ENCODE results near the gene EML6. TPM values are rescaled to one million over a fixed set of nuclear protein-coding genes. Genes with fewer than 3 reads are reported as not detected.

EML6 gene
- total RNA-seq, 1 experiment from 2014 or later = 1.5 TPM

DNA sequence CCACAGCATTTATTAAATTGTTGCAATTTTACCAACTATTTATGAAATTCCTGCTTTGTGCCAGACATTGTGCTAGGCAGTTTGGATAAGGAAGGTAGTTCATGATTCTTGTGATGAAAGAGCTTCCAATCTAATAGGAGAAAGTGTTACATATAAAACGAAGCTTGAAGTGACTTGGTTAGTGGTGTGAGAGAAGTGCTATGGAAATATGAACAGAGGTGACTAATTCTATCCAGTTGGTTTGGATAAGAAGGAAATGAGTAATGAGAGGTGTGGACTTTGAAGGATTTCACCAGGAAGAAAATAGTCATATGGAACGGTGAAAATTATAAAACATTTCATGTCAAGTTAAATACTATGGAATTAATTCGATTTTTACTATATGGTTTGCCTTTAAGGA lies 48.6 kb downstream of the EML6 start:
- Mint-ChIP-seq H3K9me3 (peaks cover 0 to 14% of the 10 kb centered on the region in 2 experiments; a peak in 3 of 5 replicates), H3K27ac (no peak overlapping the region), H3K27me3 (ENCODE audit: low read depth) (no peaks in the 10 kb centered on the region), H3K4me3 (no peak overlapping the region), H3K4me1 (no peaks in the 10 kb centered on the region), H3K36me3 (ENCODE audit: insufficient read depth in 1 of 3, low read depth in 3 of 3) (peaks cover 0 to 5% (median 0%) of the 10 kb centered on the region in 3 experiments; a peak in 1 of 7 replicates)
- no peak overlapping the region for H2BK120ac ChIP-seq (ENCODE audit: low read depth, low read length, poor library complexity, severe bottlenecking)
- no peaks in the 10 kb centered on the region for H3K4me1 ChIP-seq (ENCODE audit: insufficient read depth, low read length)
- H3K79me1 ChIP-seq (ENCODE audit: insufficient read depth, low read depth, low read length, poor library complexity, severe bottlenecking) = no peaks in the 10 kb centered on the region
- no peak overlapping the region for H3K4ac ChIP-seq (ENCODE audit: low read depth, low read length)
- no peak overlapping the region for H2BK5ac ChIP-seq (ENCODE audit: insufficient read length, low read length)
- no peak overlapping the region for H2AK5ac ChIP-seq (ENCODE audit: insufficient read length, low read length)
- H4K5ac ChIP-seq (ENCODE audit: insufficient read length, low read depth, low read length) = no peak overlapping the region
- H4K91ac ChIP-seq (ENCODE audit: insufficient read length, low read depth, low read length) = no peak overlapping the region
- H3K79me2 ChIP-seq (ENCODE audit: insufficient read depth, low read length) = no peaks in the 10 kb centered on the region
- H3T11ph ChIP-seq (ENCODE audit: low read length) = no peak overlapping the region
- no peak overlapping the region for H2BK15ac ChIP-seq (ENCODE audit: low read depth, low read length)
- no peaks in the 10 kb centered on the region for H4K20me1 ChIP-seq (ENCODE audit: control insufficient read depth, insufficient read depth, insufficient read length)
- TF ChIP-seq, protein P1, sequence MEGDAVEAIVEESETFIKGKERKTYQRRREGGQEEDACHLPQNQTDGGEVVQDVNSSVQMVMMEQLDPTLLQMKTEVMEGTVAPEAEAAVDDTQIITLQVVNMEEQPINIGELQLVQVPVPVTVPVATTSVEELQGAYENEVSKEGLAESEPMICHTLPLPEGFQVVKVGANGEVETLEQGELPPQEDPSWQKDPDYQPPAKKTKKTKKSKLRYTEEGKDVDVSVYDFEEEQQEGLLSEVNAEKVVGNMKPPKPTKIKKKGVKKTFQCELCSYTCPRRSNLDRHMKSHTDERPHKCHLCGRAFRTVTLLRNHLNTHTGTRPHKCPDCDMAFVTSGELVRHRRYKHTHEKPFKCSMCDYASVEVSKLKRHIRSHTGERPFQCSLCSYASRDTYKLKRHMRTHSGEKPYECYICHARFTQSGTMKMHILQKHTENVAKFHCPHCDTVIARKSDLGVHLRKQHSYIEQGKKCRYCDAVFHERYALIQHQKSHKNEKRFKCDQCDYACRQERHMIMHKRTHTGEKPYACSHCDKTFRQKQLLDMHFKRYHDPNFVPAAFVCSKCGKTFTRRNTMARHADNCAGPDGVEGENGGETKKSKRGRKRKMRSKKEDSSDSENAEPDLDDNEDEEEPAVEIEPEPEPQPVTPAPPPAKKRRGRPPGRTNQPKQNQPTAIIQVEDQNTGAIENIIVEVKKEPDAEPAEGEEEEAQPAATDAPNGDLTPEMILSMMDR (conservative IDR thresholded peaks at IDR 0.05) = no peak
- H2BK20ac ChIP-seq (ENCODE audit: low read depth, low read length, poor library complexity, severe bottlenecking) = no peak overlapping the region
- H3K23ac ChIP-seq (ENCODE audit: insufficient read length, low read depth, low read length) = no peak overlapping the region
- no peak for DNase-seq
- H3K56ac ChIP-seq (ENCODE audit: insufficient read length, low read depth, low read length) = no peak overlapping the region
- no peaks in the 10 kb centered on the region for H3K23me2 ChIP-seq (ENCODE audit: insufficient read length, low read depth, low read length, poor library complexity, severe bottlenecking)
- no peak overlapping the region for H2AFZ ChIP-seq (ENCODE audit: low read length)
- H3K4me2 ChIP-seq (ENCODE audit: insufficient read depth, insufficient read length, low read length) = no peak overlapping the region
- no peak overlapping the region for H3K14ac ChIP-seq (ENCODE audit: insufficient read depth, low read length)
- no peaks in the 10 kb centered on the region for H3K27me3 ChIP-seq (ENCODE audit: insufficient read depth, low read length)
- H3K18ac ChIP-seq (ENCODE audit: insufficient read length, low read depth, low read length) = no peak overlapping the region
- WGBS (ENCODE audit: extremely low coverage, insufficient read length, low lambda C conversion rate) = no CpG with 5 or more reads among the region's 3 CpGs
- no peak overlapping the region for H3K9ac ChIP-seq (ENCODE audit: extremely low read depth, insufficient read length, low read length)
- H3K9me3 ChIP-seq (ENCODE audit: control insufficient read depth, low read depth, low read length) = no peaks in the 10 kb centered on the region
- no peak overlapping the region for H2BK12ac ChIP-seq (ENCODE audit: insufficient read length, low read depth, low read length)
- no peak overlapping the region for H3K27ac ChIP-seq (ENCODE audit: insufficient read length, low read depth, low read length)
- H4K8ac ChIP-seq (replicated peaks; ENCODE audit: insufficient read length, low read depth, low read length) = no peak overlapping the region
